ENCODE measurements around the gene MCRS1.

Gene MCRS1

DNA sequence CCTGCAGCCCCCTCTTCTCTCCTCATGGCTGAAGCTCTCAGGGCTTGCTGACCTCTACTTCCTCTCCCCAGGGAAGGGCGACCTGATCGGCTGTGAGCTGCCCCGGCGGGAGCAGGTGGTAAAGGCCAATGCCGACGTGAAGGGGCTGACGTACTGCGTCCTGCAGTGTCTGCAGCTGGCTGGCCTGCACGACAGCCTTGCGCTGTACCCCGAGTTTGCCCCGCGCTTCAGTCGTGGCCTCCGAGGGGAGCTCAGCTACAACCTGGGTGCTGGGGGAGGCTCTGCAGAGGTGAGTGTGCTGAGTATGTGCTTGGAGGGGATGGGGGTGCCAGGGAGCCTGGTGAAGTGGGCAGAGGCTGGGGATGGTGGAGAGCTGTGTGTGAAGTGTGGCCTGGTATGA is 13.7 kb downstream of the MCRS1 start:
- DNase-seq = no peak

DNA sequence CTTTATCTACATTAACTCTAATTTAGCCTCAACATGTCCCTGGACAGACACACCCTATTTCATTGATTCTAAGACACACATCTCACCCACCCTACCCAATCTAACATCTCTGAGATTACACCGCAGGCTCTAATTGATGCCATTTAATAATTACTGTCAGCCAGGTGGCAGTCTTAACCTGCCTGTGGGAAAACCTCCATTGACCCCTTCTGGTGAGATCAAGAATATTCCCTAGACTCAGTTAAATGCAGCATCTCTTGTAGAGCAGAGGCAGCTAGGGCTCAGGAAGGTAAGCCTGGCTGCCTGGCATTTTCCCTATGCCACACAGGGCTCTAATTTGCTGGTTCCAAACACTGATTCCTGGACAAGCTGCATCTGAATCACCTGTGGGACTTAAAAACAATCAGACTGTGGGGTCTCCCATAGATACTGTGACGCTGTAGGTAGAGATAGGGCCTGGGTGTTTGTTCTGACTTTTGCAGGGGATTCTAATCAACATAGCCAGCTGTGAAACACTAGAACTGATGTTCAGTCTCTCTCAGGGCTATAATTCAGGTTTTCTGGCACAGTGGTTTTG is 14.3 kb downstream of the MCRS1 start:
- DNase-seq = peak; percentile 47

DNA sequence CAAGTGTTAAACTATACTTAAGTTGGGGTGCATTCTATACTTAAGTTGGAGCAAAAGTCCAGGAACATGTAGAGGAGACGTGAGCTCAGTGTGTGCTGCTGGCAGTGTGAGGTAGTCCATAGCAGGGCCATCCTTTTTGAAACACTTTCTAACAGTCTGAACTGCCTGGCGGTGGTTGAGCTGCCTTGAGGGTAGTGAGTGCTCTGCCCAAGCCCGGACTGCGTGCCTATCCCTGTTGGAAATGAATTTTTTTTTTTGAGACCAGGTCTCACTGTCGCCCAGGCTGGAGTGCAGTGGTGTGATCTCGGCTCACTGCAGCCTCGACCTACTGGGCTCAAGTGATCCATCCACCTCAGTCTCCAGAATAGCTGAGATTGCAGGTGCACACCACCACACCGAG is 15.0 kb downstream of the MCRS1 start:
- no peak for DNase-seq

DNA sequence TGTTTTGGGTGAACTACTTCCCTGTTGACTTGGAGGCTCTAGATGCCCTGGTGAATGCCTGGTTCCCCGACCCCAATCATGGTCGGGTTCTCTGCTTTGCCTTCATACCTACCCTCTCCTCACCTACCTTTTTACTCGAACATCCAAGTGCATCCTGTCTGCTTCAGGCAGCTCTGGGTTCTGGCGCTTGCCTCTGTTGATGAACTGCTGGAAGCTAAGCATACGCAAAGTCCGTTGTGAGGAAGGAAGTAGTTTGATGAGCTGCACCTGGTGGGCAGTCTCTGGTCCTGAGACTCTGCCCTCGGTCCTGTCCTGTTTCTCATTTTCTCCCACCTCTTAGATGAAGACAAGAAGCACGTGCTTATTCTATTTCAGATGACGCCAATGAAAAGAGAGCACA is 15.5 kb downstream of the MCRS1 start:
- DNase-seq = no peak

DNA sequence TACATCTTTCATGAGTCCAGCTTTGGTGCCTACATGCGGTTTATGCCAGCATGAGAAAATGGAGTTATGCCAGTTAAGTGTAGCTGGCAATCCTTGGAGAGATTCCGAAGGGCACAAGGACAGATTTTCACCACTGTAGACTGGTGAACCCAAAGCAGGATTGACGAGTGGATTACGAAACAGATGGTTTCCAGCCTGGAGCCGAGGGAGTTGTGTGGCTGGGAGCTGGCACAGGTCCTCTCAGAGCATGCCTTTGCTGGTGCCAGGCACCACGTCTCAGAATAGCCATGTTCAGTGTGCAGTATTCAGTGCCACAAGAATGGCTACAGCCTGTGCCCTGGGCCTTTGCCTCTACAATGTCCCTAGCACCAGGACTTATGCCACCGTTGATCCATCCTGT is 15.9 kb downstream of the MCRS1 start:
- DNase-seq = no peak

DNA sequence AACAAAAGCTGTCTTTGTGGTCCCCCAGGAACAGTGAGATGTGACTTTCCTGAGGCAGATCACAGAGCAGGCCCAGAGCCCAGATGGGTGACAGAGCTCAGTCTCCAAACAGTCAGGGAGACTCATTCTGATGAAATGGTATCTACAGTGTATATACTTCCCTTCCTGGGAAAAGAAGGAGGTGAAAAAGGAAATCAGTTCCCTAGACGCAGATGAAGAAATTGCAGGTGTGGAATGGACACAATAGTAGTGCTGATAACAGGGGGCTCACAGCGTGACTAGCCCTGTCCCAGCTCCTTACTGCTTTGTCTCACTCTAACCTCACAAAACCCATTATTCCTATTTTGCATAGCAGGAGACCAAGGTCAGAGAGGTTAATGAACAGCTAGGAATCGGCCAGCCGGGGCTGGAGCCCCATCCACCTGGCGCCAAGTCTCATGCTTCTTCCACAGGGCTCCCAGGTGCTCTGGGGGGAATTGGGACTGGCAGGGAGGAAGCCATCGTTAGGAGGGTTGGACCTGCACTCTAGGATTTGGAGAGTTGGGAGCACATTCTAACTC is 17.2 kb downstream of the MCRS1 start:
- DNase-seq = no peak

DNA sequence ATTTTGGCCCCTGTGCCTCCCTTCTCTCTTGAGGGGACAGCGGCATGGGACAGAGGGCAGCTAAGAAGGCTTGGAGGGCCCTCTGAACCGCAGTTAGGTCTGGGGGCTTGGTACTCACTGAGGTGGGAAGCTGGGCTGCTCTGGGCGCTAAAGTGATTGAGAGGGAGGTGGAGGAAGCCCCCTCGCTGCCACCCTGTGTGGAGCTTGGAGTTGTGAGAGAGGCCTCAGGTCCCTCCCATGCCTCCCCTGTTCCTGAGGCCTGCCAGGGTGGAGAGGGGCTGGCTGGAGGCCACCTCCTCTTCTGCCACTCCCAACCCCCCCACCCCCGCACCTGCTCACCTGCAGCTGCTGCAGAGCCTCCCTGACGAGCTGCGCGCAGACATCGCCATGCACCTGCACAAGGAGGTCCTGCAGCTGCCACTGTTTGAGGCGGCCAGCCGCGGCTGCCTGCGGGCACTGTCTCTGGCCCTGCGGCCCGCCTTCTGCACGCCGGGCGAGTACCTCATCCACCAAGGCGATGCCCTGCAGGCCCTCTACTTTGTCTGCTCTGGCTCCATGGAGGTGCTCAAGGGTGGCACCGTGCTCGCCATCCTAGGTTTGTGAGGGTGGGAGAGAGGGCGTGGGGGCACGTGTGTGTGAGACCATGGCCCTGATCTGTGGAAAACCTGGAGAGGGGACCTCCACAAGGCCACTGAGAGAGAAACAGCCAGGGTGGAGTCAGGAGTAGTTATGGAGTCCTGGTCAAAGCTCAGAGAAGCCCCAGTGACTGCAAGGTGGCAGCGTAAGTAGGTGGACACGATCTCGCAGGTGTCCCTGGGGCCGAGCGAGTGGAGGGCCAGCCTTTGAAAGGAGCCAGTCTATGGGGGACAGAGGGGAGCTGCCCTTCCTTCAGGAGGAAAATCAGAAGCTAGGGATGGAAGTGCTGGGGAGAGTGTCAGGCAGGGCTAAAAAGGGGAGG is 17.9 kb downstream of the MCRS1 start:
- peak; percentile 59 for DNase-seq

DNA sequence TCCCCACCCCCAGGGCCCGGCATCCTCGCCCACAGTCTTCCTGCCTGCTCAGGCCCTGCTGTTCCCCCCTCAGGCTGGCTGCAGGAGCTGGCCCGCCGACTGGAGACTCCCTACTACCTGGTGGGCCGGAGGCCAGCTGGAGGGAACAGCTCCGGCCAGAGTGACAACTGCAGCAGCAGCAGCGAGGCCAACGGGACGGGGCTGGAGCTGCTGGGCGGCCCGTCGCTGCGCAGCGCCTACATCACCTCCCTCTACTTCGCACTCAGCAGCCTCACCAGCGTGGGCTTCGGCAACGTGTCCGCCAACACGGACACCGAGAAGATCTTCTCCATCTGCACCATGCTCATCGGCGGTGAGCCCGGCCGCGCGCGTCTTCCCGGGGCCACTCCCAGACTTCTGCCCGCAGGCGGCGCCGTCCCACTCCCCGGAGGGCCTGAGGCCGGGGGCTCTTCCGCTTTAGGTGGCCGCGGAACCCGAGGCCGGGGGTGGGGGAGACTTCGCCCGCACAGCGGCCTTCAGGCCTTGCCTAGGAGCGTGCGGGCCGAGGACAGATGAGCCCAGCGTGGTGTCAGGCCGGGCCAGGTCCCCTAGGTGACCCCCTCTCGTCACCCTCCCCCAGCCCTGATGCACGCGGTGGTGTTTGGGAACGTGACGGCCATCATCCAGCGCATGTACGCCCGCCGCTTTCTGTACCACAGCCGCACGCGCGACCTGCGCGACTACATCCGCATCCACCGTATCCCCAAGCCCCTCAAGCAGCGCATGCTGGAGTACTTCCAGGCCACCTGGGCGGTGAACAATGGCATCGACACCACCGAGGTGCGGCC is 18.9 kb downstream of the MCRS1 start:
- no peak for DNase-seq

DNA sequence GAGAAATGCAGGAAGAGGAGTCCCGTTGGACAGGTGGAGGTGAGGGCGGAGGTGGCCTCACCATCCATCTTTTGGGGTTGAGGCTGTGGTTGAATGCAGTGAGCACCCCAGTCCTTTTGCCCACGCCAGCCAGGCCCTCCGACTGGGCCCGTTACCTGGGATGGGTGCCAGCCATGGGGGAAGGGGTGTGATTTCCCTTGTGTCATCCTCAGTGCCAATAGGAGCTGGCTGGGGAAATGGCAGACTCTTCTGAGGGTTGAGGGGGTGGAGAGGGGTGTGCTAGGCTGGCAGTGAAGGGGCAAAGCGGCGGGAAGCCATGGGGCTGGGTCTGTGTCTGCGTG is 19.5 kb downstream of the MCRS1 start:
- DNase-seq = no peak

DNA sequence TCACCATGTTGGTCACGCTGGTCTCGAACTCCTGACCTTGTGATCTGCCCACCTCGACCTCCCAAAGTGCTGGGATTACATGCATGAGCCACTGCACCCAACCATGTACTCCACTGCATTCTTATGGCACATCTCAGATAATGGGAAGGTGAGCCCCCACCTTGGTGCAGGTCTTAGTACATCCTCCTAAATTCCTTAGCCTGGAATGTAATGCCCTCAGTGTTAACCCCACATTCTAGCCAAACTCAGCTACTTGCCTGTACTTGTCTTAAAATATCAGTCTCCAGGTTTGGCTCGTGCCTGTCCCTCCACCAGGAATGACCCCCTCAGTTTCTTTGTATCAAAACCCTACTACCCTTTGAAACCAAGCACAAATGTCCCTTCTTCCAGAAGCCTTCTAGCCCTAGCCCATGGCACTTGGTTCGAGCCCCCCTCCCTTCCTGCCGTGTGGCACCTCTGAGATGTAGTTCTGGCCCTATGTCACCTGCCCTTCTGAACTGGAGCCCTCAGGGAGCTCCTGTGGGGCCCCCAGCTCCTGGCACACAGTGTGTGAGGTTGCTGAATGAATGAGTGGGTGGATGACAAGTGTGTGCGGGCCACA is 20.8 kb downstream of the MCRS1 start:
- no peak for DNase-seq

DNA sequence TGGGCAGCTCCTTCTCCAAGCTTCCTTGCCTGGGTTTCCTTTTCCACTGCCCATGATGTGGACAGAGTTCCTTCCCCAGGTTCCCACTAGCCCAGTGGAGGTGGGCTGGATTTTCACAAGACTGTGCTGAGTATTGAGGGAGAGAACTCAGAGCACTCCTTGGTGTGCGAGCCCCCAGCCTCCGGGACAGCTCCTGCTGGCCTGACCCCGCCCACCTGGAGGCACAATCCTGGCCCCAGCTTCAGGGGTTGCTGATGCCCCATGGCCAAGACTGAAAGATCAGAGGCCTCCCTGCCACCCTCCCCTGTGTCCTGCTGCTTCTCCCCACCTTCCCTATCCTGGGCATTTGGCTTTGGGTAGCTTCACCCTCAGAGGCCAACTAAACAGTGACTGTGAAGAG is 21.5 kb downstream of the MCRS1 start:
- DNase-seq = no peak

DNA sequence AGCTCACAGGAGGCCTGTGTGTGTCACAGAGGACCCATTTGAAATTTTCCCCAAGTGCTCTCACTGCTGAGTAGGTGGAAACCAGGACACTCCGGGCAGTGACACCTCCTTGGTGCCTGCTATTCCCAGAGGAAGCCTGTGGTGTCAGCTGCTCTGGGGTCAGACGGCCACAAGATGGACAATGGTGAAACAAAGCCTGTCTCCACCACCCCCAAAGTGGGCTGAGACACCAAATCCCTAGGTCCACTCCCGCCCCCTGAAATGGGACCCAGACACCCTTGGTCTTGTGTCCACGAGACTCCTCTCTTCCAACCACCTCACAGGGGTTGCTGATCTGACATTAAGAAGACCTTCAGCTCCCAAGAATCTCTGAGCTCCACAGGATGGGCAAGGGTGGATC is 22.1 kb downstream of the MCRS1 start:
- no peak for DNase-seq

DNA sequence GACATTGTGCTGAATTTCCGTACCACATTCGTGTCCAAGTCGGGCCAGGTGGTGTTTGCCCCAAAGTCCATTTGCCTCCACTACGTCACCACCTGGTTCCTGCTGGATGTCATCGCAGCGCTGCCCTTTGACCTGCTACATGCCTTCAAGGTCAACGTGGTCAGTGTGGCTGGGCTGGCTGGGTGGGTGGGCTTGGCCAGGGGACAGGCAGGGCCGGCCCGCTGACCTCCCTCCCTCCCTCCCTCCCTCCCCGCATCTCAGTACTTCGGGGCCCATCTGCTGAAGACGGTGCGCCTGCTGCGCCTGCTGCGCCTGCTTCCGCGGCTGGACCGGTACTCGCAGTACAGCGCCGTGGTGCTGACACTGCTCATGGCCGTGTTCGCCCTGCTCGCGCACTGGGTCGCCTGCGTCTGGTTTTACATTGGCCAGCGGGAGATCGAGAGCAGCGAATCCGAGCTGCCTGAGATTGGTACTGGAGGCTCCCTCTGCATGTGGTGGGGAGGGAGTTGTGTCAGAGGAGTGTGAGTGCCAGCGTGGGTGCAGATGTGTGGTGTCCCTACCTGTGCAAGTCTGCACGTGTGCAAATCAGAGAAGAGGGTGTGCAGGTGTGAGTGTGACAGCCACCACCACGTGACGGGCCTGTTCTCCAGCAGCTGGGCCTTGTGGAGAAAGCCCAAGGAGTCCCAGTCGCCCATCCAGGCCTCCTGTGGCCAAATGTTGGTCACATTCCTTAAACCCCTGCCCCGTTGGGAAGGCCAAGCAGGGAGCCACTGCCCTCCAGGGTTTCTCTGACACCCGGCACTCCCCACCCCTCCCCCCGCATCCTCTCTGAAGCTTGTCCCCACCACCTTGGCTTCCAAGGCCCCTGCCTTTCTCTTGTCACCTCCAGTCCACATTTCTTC is 23.8 kb downstream of the MCRS1 start:
- no peak for DNase-seq

DNA sequence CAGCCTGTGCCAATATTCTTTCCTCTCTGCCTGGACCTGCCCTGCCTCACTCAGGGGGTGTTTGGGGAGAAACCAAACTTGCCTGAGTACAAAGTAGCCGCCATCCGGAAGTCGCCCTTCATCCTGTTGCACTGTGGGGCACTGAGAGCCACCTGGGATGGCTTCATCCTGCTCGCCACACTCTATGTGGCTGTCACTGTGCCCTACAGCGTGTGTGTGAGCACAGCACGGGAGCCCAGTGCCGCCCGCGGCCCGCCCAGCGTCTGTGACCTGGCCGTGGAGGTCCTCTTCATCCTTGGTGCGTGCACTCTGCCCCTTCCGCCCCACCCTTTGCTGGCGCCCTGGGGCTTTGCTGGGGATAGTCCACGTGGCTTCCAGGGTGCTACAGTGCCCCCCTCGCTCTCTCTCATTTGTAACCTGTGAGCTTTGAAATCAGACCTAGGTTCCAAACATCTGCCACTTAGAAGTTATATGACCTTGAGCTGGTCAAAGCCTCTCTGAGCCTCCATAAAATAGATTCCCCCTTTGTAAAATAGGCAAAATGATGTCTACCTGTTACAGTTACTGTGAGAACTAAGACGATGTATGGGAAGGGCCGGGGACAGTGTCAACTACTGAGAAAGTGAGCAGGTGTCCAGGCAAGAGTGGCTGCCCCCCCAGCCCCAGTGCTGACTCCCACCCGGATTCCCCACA is 24.6 kb downstream of the MCRS1 start:
- DNase-seq = no peak

DNA sequence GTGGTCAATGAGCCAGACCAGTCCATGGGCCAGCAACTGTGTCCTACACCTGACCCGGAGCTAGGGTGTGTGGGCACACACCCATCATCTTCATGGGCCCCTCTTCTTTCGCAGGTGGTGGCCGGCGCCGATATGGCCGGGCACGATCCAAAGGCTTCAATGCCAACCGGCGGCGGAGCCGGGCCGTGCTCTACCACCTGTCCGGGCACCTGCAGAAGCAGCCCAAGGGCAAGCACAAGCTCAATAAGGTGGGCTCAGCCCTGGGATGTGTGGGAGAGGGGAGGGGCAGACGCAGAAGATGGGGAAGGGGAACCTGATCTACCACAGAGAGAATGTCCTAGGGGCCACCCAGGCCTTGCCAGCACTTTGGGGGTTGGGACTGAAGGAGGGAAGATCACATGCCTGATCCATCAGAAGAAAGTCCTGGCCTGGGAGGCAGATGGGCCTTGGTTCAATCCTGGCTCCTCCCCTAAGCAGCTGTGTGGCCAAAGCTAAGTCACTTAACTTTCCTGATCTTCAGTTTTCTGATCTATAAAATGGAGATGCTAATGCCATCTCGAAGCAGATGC is 25.3 kb downstream of the MCRS1 start:
- no peak for DNase-seq

DNA sequence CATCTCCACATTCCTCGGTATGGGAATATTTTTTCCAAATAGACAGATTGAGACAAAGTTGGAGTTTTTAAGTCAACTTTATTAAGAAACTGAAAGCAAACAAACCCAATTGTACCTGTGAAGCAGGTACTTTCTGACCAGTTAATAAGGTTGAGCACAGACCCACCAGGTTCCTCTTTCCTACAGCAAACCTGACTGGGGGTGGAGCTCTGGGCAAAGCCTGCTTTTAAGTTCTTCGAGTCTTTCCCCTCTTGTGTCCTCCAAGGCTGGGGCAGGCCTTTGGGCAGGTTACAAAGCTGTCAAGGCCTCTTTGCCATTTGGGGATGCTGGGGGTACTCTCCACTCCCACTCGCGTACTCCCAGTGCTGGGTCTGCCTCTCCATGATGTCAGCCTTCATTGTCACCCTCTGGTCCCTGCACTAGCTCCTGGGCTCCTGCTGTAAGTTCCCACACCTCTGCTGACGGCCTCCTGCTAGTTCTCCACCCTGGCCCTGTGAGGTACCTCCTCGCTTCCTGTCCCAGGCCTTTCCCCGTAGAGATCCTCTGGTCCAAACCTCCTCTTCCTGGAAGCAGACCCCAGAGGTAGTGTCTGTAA is 25.9 kb downstream of the MCRS1 start:
- DNase-seq = no peak

DNA sequence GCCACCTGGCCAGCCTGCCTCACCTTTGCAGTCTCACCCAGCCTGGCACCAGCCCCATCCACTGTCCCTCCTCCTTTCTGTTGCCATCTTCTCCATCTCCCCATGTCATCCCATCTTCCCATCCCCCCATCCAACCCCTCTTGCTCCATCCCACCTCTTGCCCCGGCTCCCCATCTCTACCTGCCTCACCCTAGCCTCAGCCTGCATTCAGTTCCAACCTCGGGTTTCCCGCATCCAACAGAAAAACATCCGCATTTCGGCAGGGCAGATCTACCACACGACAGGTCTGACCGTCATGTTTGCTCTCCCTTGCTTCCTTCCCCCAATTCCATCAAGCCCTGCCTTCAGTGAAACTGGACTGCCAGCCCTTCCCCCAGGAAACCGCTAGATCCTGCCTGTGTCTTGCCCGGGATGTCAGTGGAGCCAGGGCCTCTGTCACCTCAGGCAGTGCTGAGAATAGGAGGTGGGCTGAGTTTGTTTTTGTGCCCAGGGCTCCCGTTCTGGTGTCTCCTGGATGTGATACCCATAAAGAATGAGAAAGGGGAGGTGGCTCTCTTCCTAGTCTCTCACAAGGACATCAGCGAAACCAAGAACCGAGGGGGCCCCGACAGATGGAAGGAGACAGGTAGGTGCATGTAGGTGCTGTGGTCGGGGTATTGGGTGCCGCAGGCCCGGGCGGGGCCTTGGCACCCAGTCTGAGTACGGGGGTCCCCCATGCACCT is 26.6 kb downstream of the MCRS1 start:
- DNase-seq = no peak

DNA sequence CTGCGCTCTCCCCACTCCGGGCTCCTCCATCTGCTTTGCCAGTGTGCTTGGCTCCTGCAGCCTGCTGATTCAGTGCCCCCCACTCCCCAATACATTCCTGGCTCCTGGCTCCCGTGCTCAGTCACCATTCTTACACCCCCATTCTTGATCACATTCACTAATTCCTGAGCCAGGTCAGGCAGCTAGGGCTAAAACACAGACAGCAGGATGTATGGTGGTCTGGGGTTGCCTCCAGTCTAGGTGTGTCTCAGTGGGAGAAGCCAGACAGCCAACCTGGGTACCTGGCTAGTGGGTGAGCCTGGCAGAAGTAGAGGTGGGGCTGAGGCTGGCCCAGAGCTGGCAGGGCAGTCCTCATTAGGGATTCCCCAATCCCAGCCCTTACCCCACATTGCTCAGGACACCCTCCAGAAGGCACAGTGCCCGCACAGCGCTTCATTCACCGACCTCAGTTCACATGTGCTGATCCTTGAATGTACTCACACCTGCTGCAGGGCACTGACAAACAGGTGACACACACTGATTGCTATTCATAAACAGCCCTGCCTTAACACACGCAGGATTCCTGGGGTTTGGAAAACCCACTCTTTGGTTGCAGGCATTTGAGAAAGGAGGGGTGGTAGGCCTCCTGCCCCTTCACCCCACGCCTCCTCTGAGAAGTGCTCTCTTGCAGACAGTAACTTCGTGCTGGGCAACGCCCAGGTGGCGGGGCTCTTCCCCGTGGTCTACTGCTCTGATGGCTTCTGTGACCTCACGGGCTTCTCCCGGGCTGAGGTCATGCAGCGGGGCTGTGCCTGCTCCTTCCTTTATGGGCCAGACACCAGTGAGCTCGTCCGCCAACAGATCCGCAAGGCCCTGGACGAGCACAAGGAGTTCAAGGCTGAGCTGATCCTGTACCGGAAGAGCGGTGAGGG is 27.5 kb downstream of the MCRS1 start:
- no peak for DNase-seq
